Neuron (in vitro differentiated cells): ENCODE measurements around the gene FAF2.
A peak's percentile ranks its signal among the peaks of the same experiment; 100 is the strongest.
"Not testable (repeated sequence)": the region's sequence is repeated elsewhere in the genome, so short reads cannot be mapped to it uniquely, and the experiment has no call there.

Experiments
- H2AFZ ChIP-seq: one replicate; pipeline ENCODE4 v1.6.1; 2013; ENCODE audit warnings: low read depth, mild to moderate bottlenecking, inconsistent platforms, low read length, moderate library complexity
- H3K27me3 ChIP-seq: one replicate; pipeline ENCODE4 v1.6.1; 2013; ENCODE audit warnings: low read length; ENCODE audit not compliant: insufficient read depth
- H3K36me3 ChIP-seq: one replicate; pipeline ENCODE4 v1.6.1; 2013; ENCODE audit warnings: low read length; ENCODE audit not compliant: insufficient read depth
- H3K4me1 ChIP-seq: one replicate; pipeline ENCODE4 v1.6.1; 2013; ENCODE audit warnings: low read length; ENCODE audit not compliant: insufficient read depth
- H3K4me3 ChIP-seq: 2 replicates; pipeline ENCODE4 v1.5.1; 2013; ENCODE audit warnings: mild to moderate bottlenecking, low read length, moderate library complexity
- H3K9me3 ChIP-seq: one replicate; pipeline ENCODE4 v1.6.1; 2013; ENCODE audit warnings: low read length

Gene FAF2

GRCh38 chr5:176447978-176448608 is at the start of gene FAF2:
FAF2 (plus strand) TSS chr5:176448385; CDS start chr5:176448408, 23 bp downstream.
- peaks cover 6% of the 10 kb centered on the region for H3K36me3 ChIP-seq
- H3K4me3 ChIP-seq = peak within 1 kb of the TSS; percentile 89
- H2AFZ ChIP-seq = peak within 1 kb of the TSS; percentile 95
- H3K27me3 ChIP-seq = no peaks in the 10 kb centered on the region
- peaks cover 10% of the 10 kb centered on the region for H3K4me1 ChIP-seq
- no peaks in the 10 kb centered on the region for H3K9me3 ChIP-seq

GRCh38 chr5:176400382-176401156 is 47.6 kb upstream of the FAF2 start:
- Histone ChIP-seq H3K9me3 (no peaks in the 10 kb centered on the region), H3K36me3 (peaks cover 3% of the 10 kb centered on the region), H3K4me3 (no peak overlapping the region), H2AFZ (no peak overlapping the region), H3K27me3 (no peaks in the 10 kb centered on the region), H3K4me1 (no peaks in the 10 kb centered on the region)

- Histone ChIP-seq H3K9me3 (no peaks in the 10 kb centered on the region), H3K4me3 (no peak overlapping the region), H2AFZ (no peak overlapping the region), H3K27me3 (no peaks in the 10 kb centered on the region), H3K4me1 (no peaks in the 10 kb centered on the region), H3K36me3 (peaks cover 7% of the 10 kb centered on the region)
Measured at GRCh38 chr5:176401281-176402205, 46.6 kb upstream of the FAF2 start.

GRCh38 chr5:176405656-176406435 is 42.3 kb upstream of the FAF2 start:
- Histone ChIP-seq H3K4me1 (no peaks in the 10 kb centered on the region), H3K36me3 (peaks cover 18% of the 10 kb centered on the region), H3K9me3 (no peaks in the 10 kb centered on the region), H3K27me3 (no peaks in the 10 kb centered on the region), H2AFZ (no peak overlapping the region), H3K4me3 (no peak overlapping the region)

- Histone ChIP-seq H3K27me3 (no peaks in the 10 kb centered on the region), H3K9me3 (no peaks in the 10 kb centered on the region), H3K4me3 (no peak overlapping the region), H2AFZ (no peak overlapping the region), H3K4me1 (no peaks in the 10 kb centered on the region), H3K36me3 (peaks cover 18% of the 10 kb centered on the region)
Measured at GRCh38 chr5:176406436-176407052, 41.6 kb upstream of the FAF2 start.

- H3K4me3 ChIP-seq = no peak overlapping the region
- peaks cover 18% of the 10 kb centered on the region for H3K36me3 ChIP-seq
- H2AFZ ChIP-seq = no peak overlapping the region
- H3K27me3 ChIP-seq = no peaks in the 10 kb centered on the region
- no peaks in the 10 kb centered on the region for H3K4me1 ChIP-seq
- no peaks in the 10 kb centered on the region for H3K9me3 ChIP-seq
Measured at GRCh38 chr5:176407456-176408251, 40.5 kb upstream of the FAF2 start.

- H3K4me3 ChIP-seq, H2AFZ ChIP-seq, H3K27me3 ChIP-seq, H3K9me3 ChIP-seq, H3K4me1 ChIP-seq: not testable (repeated sequence)
- H3K36me3 ChIP-seq = peaks cover 18% of the 10 kb centered on the region
Measured at GRCh38 chr5:176408252-176408573, 40.0 kb upstream of the FAF2 start.

- Histone ChIP-seq H3K27me3 (no peaks in the 10 kb centered on the region), H3K9me3 (no peaks in the 10 kb centered on the region), H3K36me3 (peaks cover 18% of the 10 kb centered on the region), H3K4me1 (no peaks in the 10 kb centered on the region), H3K4me3 (no peak overlapping the region), H2AFZ (no peak overlapping the region)
Measured at GRCh38 chr5:176408590-176408989, 39.6 kb upstream of the FAF2 start.

GRCh38 chr5:176409765-176410164 is 38.4 kb upstream of the FAF2 start:
- Histone ChIP-seq H3K36me3 (peaks cover 18% of the 10 kb centered on the region), H3K9me3 (no peaks in the 10 kb centered on the region), H3K4me1 (no peaks in the 10 kb centered on the region), H3K27me3 (no peaks in the 10 kb centered on the region), H2AFZ (no peak overlapping the region), H3K4me3 (no peak overlapping the region)

GRCh38 chr5:176410486-176411180 is 37.6 kb upstream of the FAF2 start:
- peaks cover 2% of the 10 kb centered on the region for H3K4me1 ChIP-seq
- no peaks in the 10 kb centered on the region for H3K9me3 ChIP-seq
- H3K36me3 ChIP-seq = peaks cover 17% of the 10 kb centered on the region
- H3K27me3 ChIP-seq = no peaks in the 10 kb centered on the region
- no peak overlapping the region for H3K4me3 ChIP-seq
- H2AFZ ChIP-seq = no peak overlapping the region

- no peaks in the 10 kb centered on the region for H3K9me3 ChIP-seq
- H3K4me1 ChIP-seq = peaks cover 8% of the 10 kb centered on the region
- no peak overlapping the region for H3K4me3 ChIP-seq
- H3K36me3 ChIP-seq = peaks cover 8% of the 10 kb centered on the region
- no peaks in the 10 kb centered on the region for H3K27me3 ChIP-seq
- H2AFZ ChIP-seq = no peak overlapping the region
Measured at GRCh38 chr5:176412517-176413254, 35.5 kb upstream of the FAF2 start.
